MCF 10A (cell line): ENCODE results near the gene PCNA. TPM values are rescaled to one million over a fixed set of nuclear protein-coding genes. Genes with fewer than 3 reads are reported as not detected.
A peak's percentile ranks its signal among the peaks of the same experiment; 100 is the strongest.

Source experiments
- BruUV-seq: library from RNA; stranded (reverse); fragments of 400-500 nt; replicated peaks from 2 replicates; lab custom pipeline; 2021; lab: Mats Ljungman, UMichigan
- CTCF ChIA-PET: fragments of 300-600 bp; sonication (Branson Sonifier 250); formaldehyde crosslinking; extraction: SDS; loops from one replicate; lab custom pipeline; 2021; ENCODE audit warnings: antibody characterized with exemption, inconsistent platforms; lab: Yijun Ruan, JAX
- POLR2A ChIA-PET: fragments of 300-600, 350-650 bp; sonication (Branson Sonifier 250); formaldehyde crosslinking; extraction: SDS; loops from one replicate; lab custom pipeline; 2020; ENCODE audit warnings: antibody characterized with exemption, inconsistent platforms; lab: Yijun Ruan, JAX
- DNase-seq: peaks from one replicate; pipeline ENCODE4 v3.0.0-alpha.2; 2018; ENCODE audit not compliant: unreplicated experiment
- H3K27ac Mint-ChIP-seq: one replicate; pipeline ENCODE4 v1.8.0; 2022; ENCODE audit warnings: mild to moderate bottlenecking, low read depth, mixed read lengths; ENCODE audit not compliant: unreplicated experiment
- H3K27me3 Mint-ChIP-seq: one replicate; pipeline ENCODE4 v1.8.0; 2022; ENCODE audit warnings: mixed read lengths; ENCODE audit not compliant: insufficient read depth, unreplicated experiment
- H3K36me3 Mint-ChIP-seq: one replicate; pipeline ENCODE4 v1.8.0; 2022; ENCODE audit warnings: mild to moderate bottlenecking, moderate library complexity, mixed read lengths; ENCODE audit not compliant: insufficient read depth, unreplicated experiment
- H3K4me1 Mint-ChIP-seq: one replicate; pipeline ENCODE4 v1.8.0; 2022; ENCODE audit warnings: mixed read lengths; ENCODE audit not compliant: insufficient read depth, unreplicated experiment
- H3K4me3 Mint-ChIP-seq: one replicate; pipeline ENCODE4 v1.8.0; 2022; ENCODE audit warnings: mild to moderate bottlenecking, moderate library complexity, mixed read lengths; ENCODE audit not compliant: unreplicated experiment
- H3K9me3 Mint-ChIP-seq: one replicate; pipeline ENCODE4 v1.8.0; 2022; ENCODE audit warnings: mixed read lengths; ENCODE audit not compliant: unreplicated experiment
- CTCF ChIP-seq: fragments of 200-600 bp; IDR thresholded peaks from one replicate; pipeline ENCODE4 v1.8.0; 2022; ENCODE audit warnings: antibody characterized with exemption, mild to moderate bottlenecking; ENCODE audit not compliant: unreplicated experiment
- intact Hi-C: fragments of 100-400 bp; cut with micrococcal nuclease; formaldehyde crosslinking; loops from 2 replicates; pipeline ENCODE4 v1.14.1; 2022
- total RNA-seq: library from RNA; stranded (reverse); gene quantifications from 2 replicates; pipeline ENCODE4 v1.2.3, GENCODE V29; 2022

PCNA gene
- total RNA-seq, 1 experiment from 2014 or later = 45.5 TPM

- no peak overlapping the region for H3K27ac Mint-ChIP-seq
- no peaks in the 10 kb centered on the region for H3K9me3 Mint-ChIP-seq
- peaks cover 16% of the 10 kb centered on the region for H3K4me1 Mint-ChIP-seq
- H3K27me3 Mint-ChIP-seq = no peaks in the 10 kb centered on the region
- no peak overlapping the region for H3K4me3 Mint-ChIP-seq
- intact Hi-C loops = no loop called here
- no TSS peak for BruUV-seq
- no peak for TF ChIP-seq CTCF
- H3K36me3 Mint-ChIP-seq = peaks cover 8% of the 10 kb centered on the region
- DNase-seq = no peak
- ChIA-PET CTCF (interaction anchor here (0.6 to 2.1 kb wide), 5 partner anchors 26 to 958 kb away, joined by 3 to 19 read pairs (median 4); no protein-coding TSS in a partner anchor), POLR2A (no interaction called here)
Observed at GRCh38 chr20:5131502-5131901, 11.7 kb upstream of the PCNA start.

- Mint-ChIP-seq H3K4me1 (peaks cover 21% of the 10 kb centered on the region), H3K27me3 (no peaks in the 10 kb centered on the region), H3K4me3 (no peak overlapping the region), H3K27ac (no peak overlapping the region), H3K36me3 (peaks cover 6% of the 10 kb centered on the region), H3K9me3 (no peaks in the 10 kb centered on the region)
- no peak for TF ChIP-seq CTCF
- no TSS peak for BruUV-seq
- ChIA-PET CTCF (interaction anchor here (0.7 to 6.1 kb wide), 13 partner anchors 13 to 521 kb away, joined by 3 to 162 read pairs (median 3); no protein-coding TSS in a partner anchor), POLR2A (interaction anchor here (0.5 to 1.6 kb wide), 7 partner anchors 8 to 393 kb away, joined by 3 to 8 read pairs (median 3); partner anchors contain the start of gene PCNA)
- no peak for DNase-seq
- intact Hi-C loops = no loop called here
Observed at GRCh38 chr20:5128886-5129285, 9.1 kb upstream of the PCNA start.

DNA sequence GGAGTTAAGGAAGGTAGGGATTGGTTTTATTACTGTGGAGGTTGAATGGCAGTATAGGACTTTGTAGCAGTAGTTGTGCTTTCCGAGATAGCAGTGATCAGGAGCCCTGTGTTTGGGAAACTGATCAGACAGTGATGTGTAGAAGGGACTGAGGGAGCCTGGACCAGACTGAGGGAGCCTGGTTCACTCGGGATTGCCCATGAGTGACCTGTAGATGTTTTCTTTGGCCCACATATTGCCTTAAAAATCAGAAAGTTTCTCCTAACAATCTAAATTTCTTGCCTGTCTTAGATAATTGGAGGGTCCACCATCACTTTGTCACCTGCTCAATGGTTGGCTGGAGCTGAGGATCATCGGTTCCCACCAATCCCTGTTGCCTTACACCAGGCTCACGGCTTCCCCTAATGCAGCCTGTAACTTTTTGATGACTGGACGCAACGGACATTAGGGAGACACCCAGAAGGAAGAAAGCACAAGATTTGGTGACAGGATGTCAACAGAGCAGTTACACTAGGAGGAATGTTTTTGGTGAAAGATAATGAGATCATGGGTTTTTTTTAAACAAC, 8.2 kb upstream of the PCNA start:
- Mint-ChIP-seq H3K27ac (peak overlapping the region; percentile 36), H3K4me1 (peaks cover 22% of the 10 kb centered on the region), H3K9me3 (no peaks in the 10 kb centered on the region), H3K27me3 (no peaks in the 10 kb centered on the region), H3K4me3 (peak overlapping the region; percentile 76), H3K36me3 (no peaks in the 10 kb centered on the region)
- BruUV-seq = TSS peak; percentile 54
- intact Hi-C loops = no loop called here
- CTCF ChIA-PET = interaction anchor here (0.8 to 6.1 kb wide), 17 partner anchors 9 to 520 kb away, joined by 3 to 162 read pairs (median 7); no protein-coding TSS in a partner anchor
- TF ChIP-seq CTCF = no peak
- DNase-seq = no peak
- POLR2A ChIA-PET = interaction anchor here (0.7 to 3.0 kb wide), 12 partner anchors 9 to 392 kb away, joined by 3 to 56 read pairs (median 6); partner anchors contain the start of gene PCNA

- Mint-ChIP-seq H3K27me3 (no peaks in the 10 kb centered on the region), H3K4me3 (peak overlapping the region; percentile 76), H3K27ac (peak overlapping the region; percentile 36), H3K4me1 (peaks cover 28% of the 10 kb centered on the region), H3K36me3 (no peaks in the 10 kb centered on the region), H3K9me3 (no peaks in the 10 kb centered on the region)
- intact Hi-C loops = no loop called here
- BruUV-seq = no TSS peak
- peak; percentile 40 for DNase-seq
- CTCF ChIA-PET = interaction anchor here (0.6 to 6.1 kb wide), 35 partner anchors 8 to 1275 kb away, joined by 3 to 162 read pairs (median 6); no protein-coding TSS in a partner anchor
- TF ChIP-seq CTCF = no peak
- POLR2A ChIA-PET = interaction anchor here (0.9 to 3.0 kb wide), 15 partner anchors 14 to 439 kb away, joined by 3 to 56 read pairs (median 6); no protein-coding TSS in a partner anchor
Observed at GRCh38 chr20:5127204-5127858, 7.6 kb upstream of the PCNA start.
